ENCODE measurements around the gene ATP10A. TPM values are rescaled to one million over a fixed set of nuclear protein-coding genes. Genes with fewer than 3 reads are reported as not detected.
"Not testable (repeated sequence)": the region's sequence is repeated elsewhere in the genome, so short reads cannot be mapped to it uniquely, and the experiment has no call there.

Gene ATP10A
- total RNA-seq, 1 experiment from 2014 or later = 3.0 TPM

- H3K27ac Mint-ChIP-seq (ENCODE audit: unreplicated experiment) = no peak overlapping the region
- DNase-seq = no peak
- intact Hi-C loops (cut with micrococcal nuclease; ENCODE audit: unreplicated experiment) = no loop called here
- no peaks in the 10 kb centered on the region for H3K27me3 Mint-ChIP-seq (ENCODE audit: unreplicated experiment)
- no TSS peak for BruUV-seq (replicated peaks)
- H3K9me3 Mint-ChIP-seq (ENCODE audit: low read depth, unreplicated experiment) = no peaks in the 10 kb centered on the region
- H3K36me3 Mint-ChIP-seq (ENCODE audit: insufficient read depth, unreplicated experiment) = no peaks in the 10 kb centered on the region
- H3K4me1 Mint-ChIP-seq (ENCODE audit: low read depth, unreplicated experiment) = no peaks in the 10 kb centered on the region
- TF ChIP-seq CTCF (IDR thresholded peaks at IDR 0.05; ENCODE audit: unreplicated experiment) = no peak
- CTCF ChIA-PET = no interaction called here
- no peak overlapping the region for H3K4me3 Mint-ChIP-seq (ENCODE audit: low read depth, unreplicated experiment)
Observed at GRCh38 chr15:25773248-25773647, 89.9 kb downstream of the ATP10A start.

- intact Hi-C loops (cut with micrococcal nuclease; ENCODE audit: unreplicated experiment) = no loop called here
- Mint-ChIP-seq H3K9me3 (ENCODE audit: low read depth, unreplicated experiment) (no peaks in the 10 kb centered on the region), H3K4me1 (ENCODE audit: low read depth, unreplicated experiment) (no peaks in the 10 kb centered on the region), H3K27me3 (ENCODE audit: unreplicated experiment) (no peaks in the 10 kb centered on the region), H3K27ac (ENCODE audit: unreplicated experiment) (no peak overlapping the region), H3K4me3 (ENCODE audit: low read depth, unreplicated experiment) (no peak overlapping the region), H3K36me3 (ENCODE audit: insufficient read depth, unreplicated experiment) (no peaks in the 10 kb centered on the region)
- no TSS peak for BruUV-seq (replicated peaks)
- CTCF ChIA-PET = no interaction called here
- TF ChIP-seq CTCF (IDR thresholded peaks at IDR 0.05; ENCODE audit: unreplicated experiment) = no peak
- DNase-seq = no peak
Observed at GRCh38 chr15:25772500-25772899, 90.6 kb downstream of the ATP10A start.

GRCh38 chr15:25771736-25772135 lies 91.4 kb downstream of the ATP10A start:
- DNase-seq; H3K27me3 Mint-ChIP-seq (ENCODE audit: unreplicated experiment); H3K27ac Mint-ChIP-seq (ENCODE audit: unreplicated experiment); BruUV-seq (replicated peaks); CTCF ChIA-PET; H3K36me3 Mint-ChIP-seq (ENCODE audit: insufficient read depth, unreplicated experiment); intact Hi-C loops (cut with micrococcal nuclease; ENCODE audit: unreplicated experiment); H3K9me3 Mint-ChIP-seq (ENCODE audit: low read depth, unreplicated experiment); H3K4me3 Mint-ChIP-seq (ENCODE audit: low read depth, unreplicated experiment); H3K4me1 Mint-ChIP-seq (ENCODE audit: low read depth, unreplicated experiment): not testable (repeated sequence)

GRCh38 chr15:25771338-25771706 lies 91.8 kb downstream of the ATP10A start:
- Mint-ChIP-seq H3K27ac (ENCODE audit: unreplicated experiment) (no peak overlapping the region), H3K4me1 (ENCODE audit: low read depth, unreplicated experiment) (no peaks in the 10 kb centered on the region), H3K4me3 (ENCODE audit: low read depth, unreplicated experiment) (no peak overlapping the region), H3K27me3 (ENCODE audit: unreplicated experiment) (no peaks in the 10 kb centered on the region), H3K9me3 (ENCODE audit: low read depth, unreplicated experiment) (no peaks in the 10 kb centered on the region), H3K36me3 (ENCODE audit: insufficient read depth, unreplicated experiment) (no peaks in the 10 kb centered on the region)
- CTCF ChIA-PET = no interaction called here
- BruUV-seq (replicated peaks) = no TSS peak
- DNase-seq = no peak
- intact Hi-C loops (cut with micrococcal nuclease; ENCODE audit: unreplicated experiment) = no loop called here
- no peak for TF ChIP-seq CTCF (IDR thresholded peaks at IDR 0.05; ENCODE audit: unreplicated experiment)

GRCh38 chr15:25770618-25771337 lies 92.3 kb downstream of the ATP10A start:
- Mint-ChIP-seq H3K9me3 (ENCODE audit: low read depth, unreplicated experiment) (no peaks in the 10 kb centered on the region), H3K4me1 (ENCODE audit: low read depth, unreplicated experiment) (no peaks in the 10 kb centered on the region), H3K27ac (ENCODE audit: unreplicated experiment) (no peak overlapping the region), H3K27me3 (ENCODE audit: unreplicated experiment) (no peaks in the 10 kb centered on the region), H3K36me3 (ENCODE audit: insufficient read depth, unreplicated experiment) (no peaks in the 10 kb centered on the region), H3K4me3 (ENCODE audit: low read depth, unreplicated experiment) (no peak overlapping the region)
- TF ChIP-seq CTCF (IDR thresholded peaks at IDR 0.05; ENCODE audit: unreplicated experiment) = no peak
- no peak for DNase-seq
- intact Hi-C loops (cut with micrococcal nuclease; ENCODE audit: unreplicated experiment) = no loop called here
- no TSS peak for BruUV-seq (replicated peaks)
- CTCF ChIA-PET = no interaction called here

Measured in Calu3 (cell line).